Ovary (tissue), 9 donors: ENCODE measurements around the gene LRTM2. TPM values are rescaled to one million over a fixed set of nuclear protein-coding genes. Genes with fewer than 3 reads are reported as not detected.

ENCODE experiments used
- DNase-seq, 5 donors: peaks; one replicate each; pipeline ENCODE4 v3.0.0-alpha.2; 2019 to 2020
- H3K27ac ChIP-seq, 2 donors: fragments of 200-600 bp; one replicate each; pipeline versions ENCODE4 v1.5.1 to v1.8.0; 2019 to 2022
- H3K27me3 ChIP-seq: fragments of 200-600 bp; one replicate; pipeline ENCODE4 v1.8.0; 2022
- H3K36me3 ChIP-seq: fragments of 200-600 bp; sonication (generic); one replicate; pipeline ENCODE4 v1.5.1; 2019
- H3K4me1 ChIP-seq: one replicate; pipeline ENCODE4 v1.8.1; 2013; ENCODE audit warnings: mild to moderate bottlenecking, moderate library complexity; ENCODE audit not compliant: insufficient read depth
- H3K4me3 ChIP-seq: fragments of 200-600 bp; sonication (generic); one replicate; pipeline ENCODE4 v1.5.1; 2017
- H3K9me3 ChIP-seq, 2 donors: fragments of 200-600 bp in 1 of 2; sonication (generic) in 1 of 2; one replicate each; pipeline versions ENCODE4 v1.5.1 to v1.8.1; 2013 to 2019; ENCODE audit warnings: mild to moderate bottlenecking in 1 of 2, moderate library complexity in 1 of 2
- EP300 ChIP-seq: sonication (generic); formaldehyde crosslinking; IDR thresholded peaks from one replicate; pipeline ENCODE4 v1.6.1; 2017; ENCODE audit warnings: antibody characterized with exemption
- POLR2A ChIP-seq: fragments of 450-650 bp; IDR thresholded peaks from one replicate; pipeline ENCODE4 v1.6.1; 2017; ENCODE audit warnings: antibody characterized with exemption, mild to moderate bottlenecking, moderate library complexity
- WGBS, 3 donors: extraction: QIAGEN DNeasy Blood & Tissue Kit in 1 of 3; methylation state at CpG; one replicate each; pipeline versions ENCODE4 v1.1.5 to v1.1.7; 2013 to 2017; 5-methylcytosine and 5-hydroxymethylcytosine counted together
- intact Hi-C, 4 donors: fragments of 100-400 bp; cut with DNase I; formaldehyde crosslinking; loops; one replicate each; pipeline versions ENCODE4 v1.11.0 to v1.15.1; 2022 to 2023
- polyA plus RNA-seq, 2 donors: library from polyadenylated mRNA; stranded (reverse); fragments of 200-250 nt in 1 of 2; fragments of 350-450 nt in 1 of 2; fragmentation: Illumina TruSeq in 1 of 2; extraction: RNeasy Lipid Tissue Mini Kit (QIAGEN cat#74804) in 1 of 2; gene quantifications; one replicate each; pipeline ENCODE4 v1.2.3, GENCODE V29; 2013 to 2014
- total RNA-seq, 7 donors: library from RNA; depleted of rRNA in 2 of 7; stranded (reverse); fragments of >200 nt in 2 of 7; fragmentation: NEBNext Ultra II Directional in 3 of 7; extraction: Animal tissue kit (Norgen Biotek cat#: 25700) in 3 of 7; gene quantifications; one replicate each; pipeline versions ENCODE4 v1.1.0 to v1.2.4, GENCODE V29; 2016 to 2023
- TF ChIP-seq, protein P1 (sequence below), 3 donors: fragments of 450-650 bp in 2 of 3; fragments of 200-600 bp in 1 of 3; IDR thresholded peaks; one replicate each; pipeline versions ENCODE4 v1.5.1 to v1.8.0; 2016 to 2022; ENCODE audit warnings: antibody characterized with exemption in 3 of 3, mild to moderate bottlenecking in 1 of 3
- donor health status: DM: no; HTN: no; CAD: no; lungs with moderate emphysema.
- donor health status: DM: no; HTN: no; CAD: no.
- donor health status: Bipolar disorder and iron deficiency.
- donor health status: DM: yes; HTN: yes; CAD: no.
- donor health status: DM: no; HTN: no; CAD: no.
- donor health status: DM: yes; HTN: yes; CAD: no.

LRTM2 gene
- total and polyA plus RNA-seq, 9 donors: not detected

DNA sequence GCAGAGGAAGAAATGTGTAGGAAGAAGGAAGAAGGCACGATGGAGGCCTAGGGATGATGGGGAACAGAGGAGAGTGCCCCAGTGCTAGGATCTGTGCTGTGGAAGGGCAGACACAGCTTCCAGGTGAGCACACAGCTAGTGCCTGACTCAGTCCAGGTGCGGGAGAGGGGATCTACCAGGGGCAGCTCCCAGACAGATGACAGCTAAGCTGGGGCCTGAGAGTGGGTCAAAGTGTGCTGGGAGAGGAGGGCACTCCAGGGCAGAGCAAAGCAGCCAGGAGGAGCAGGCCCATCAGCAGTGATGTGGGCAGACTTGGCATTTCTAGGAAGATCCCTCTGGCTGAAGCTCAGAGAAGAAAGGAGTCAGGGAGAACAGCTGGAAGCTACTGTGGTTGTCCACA is 36.7 kb downstream of the LRTM2 start:
- H3K36me3 ChIP-seq: no peaks in the 10 kb centered on the region
- H3K4me3 ChIP-seq: no peak overlapping the region
- TF ChIP-seq EP300 (no peak), POLR2A (no peak)
- TF ChIP-seq, protein P1, sequence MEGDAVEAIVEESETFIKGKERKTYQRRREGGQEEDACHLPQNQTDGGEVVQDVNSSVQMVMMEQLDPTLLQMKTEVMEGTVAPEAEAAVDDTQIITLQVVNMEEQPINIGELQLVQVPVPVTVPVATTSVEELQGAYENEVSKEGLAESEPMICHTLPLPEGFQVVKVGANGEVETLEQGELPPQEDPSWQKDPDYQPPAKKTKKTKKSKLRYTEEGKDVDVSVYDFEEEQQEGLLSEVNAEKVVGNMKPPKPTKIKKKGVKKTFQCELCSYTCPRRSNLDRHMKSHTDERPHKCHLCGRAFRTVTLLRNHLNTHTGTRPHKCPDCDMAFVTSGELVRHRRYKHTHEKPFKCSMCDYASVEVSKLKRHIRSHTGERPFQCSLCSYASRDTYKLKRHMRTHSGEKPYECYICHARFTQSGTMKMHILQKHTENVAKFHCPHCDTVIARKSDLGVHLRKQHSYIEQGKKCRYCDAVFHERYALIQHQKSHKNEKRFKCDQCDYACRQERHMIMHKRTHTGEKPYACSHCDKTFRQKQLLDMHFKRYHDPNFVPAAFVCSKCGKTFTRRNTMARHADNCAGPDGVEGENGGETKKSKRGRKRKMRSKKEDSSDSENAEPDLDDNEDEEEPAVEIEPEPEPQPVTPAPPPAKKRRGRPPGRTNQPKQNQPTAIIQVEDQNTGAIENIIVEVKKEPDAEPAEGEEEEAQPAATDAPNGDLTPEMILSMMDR (IDR thresholded peaks at IDR 0.05): no peak
- no peak overlapping the region for H3K27ac ChIP-seq
- intact Hi-C loops: no loop called here
- no peaks in the 10 kb centered on the region for H3K27me3 ChIP-seq
- no peaks in the 10 kb centered on the region for H3K4me1 ChIP-seq
- no peaks in the 10 kb centered on the region for H3K9me3 ChIP-seq
- no peak for DNase-seq
- WGBS, 3 donors: 38 to 71% (median 71%) methylated on average over 2 of the region's 2 CpGs

DNA sequence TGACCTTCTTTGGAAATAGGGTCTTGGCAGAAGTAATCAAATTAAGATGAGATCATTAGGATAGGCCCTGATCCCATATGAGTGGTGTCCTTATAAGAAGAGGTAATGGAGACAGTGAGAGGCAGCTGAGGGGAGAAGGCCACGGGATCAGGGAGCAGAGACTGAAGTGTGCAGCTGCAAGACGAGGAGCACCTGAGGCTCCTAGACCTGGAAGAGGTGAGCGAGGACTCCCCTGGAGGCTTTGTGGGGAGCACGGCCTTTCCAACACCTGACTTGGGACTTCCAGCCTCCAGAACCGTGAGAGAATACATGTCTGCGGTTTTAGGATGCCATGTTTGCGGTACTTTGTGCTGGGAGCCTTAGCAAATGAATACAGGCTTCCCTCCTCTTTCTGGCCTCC is 37.5 kb downstream of the LRTM2 start:
- WGBS, 3 donors: 84 to 88% (median 86%) methylated on average over 7 of the region's 7 CpGs
- no peaks in the 10 kb centered on the region for H3K36me3 ChIP-seq
- no peaks in the 10 kb centered on the region for H3K9me3 ChIP-seq
- no peaks in the 10 kb centered on the region for H3K27me3 ChIP-seq
- DNase-seq: no peak
- H3K27ac ChIP-seq: no peak overlapping the region
- intact Hi-C loops: no loop called here
- no peaks in the 10 kb centered on the region for H3K4me1 ChIP-seq
- TF ChIP-seq, protein P1 (IDR thresholded peaks at IDR 0.05): no peak
- TF ChIP-seq EP300 (no peak), POLR2A (no peak)
- no peak overlapping the region for H3K4me3 ChIP-seq

DNA sequence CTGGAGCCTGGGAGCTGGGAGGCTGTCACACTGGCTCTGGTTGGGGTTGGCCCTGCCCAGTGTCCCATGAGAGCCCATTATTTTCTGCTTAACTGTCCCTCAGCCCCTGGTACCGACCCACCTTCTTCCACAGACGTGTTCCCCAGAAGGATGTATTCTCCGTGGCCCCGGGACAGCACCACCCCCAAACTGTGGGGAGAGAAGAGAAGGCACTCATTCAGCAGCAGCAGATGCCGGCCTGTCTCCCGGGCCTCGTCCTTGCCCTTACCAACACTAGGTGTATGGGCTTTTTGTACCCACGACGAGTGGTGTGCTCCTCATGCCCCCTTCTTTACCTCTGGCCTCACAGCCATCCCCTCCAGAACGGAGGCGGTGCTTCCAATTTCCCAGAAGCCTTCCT is 38.1 kb downstream of the LRTM2 start:
- no peaks in the 10 kb centered on the region for H3K4me1 ChIP-seq
- no peak overlapping the region for H3K27ac ChIP-seq
- H3K9me3 ChIP-seq: no peaks in the 10 kb centered on the region
- DNase-seq: no peak
- no peak overlapping the region for H3K4me3 ChIP-seq
- intact Hi-C loops: no loop called here
- TF ChIP-seq POLR2A (no peak), EP300 (no peak)
- TF ChIP-seq, protein P1 (IDR thresholded peaks at IDR 0.05): no peak
- H3K36me3 ChIP-seq: no peaks in the 10 kb centered on the region
- no peaks in the 10 kb centered on the region for H3K27me3 ChIP-seq
- WGBS, 3 donors: 86 to 89% (median 87%) methylated on average over 11 of the region's 11 CpGs

DNA sequence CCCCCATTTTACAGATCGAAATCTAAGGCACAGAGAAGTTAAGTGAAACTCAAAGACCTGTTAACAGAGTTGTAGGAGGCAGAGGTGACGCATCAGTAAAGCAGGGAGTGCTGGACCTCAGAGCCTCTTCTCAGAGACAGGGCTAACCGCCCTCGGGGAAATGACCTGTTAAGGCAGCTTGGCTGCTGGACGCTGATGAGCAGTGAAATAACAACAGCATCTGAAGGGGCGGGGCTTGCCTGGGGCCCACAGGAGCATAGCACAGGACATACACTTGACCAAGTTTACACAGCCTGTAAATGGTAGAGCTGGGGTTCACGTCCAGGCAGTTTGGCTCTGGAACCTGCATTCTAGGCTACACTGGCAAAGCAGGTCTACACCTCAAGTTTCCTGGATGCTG is 39.3 kb downstream of the LRTM2 start:
- intact Hi-C loops: no loop called here
- Histone ChIP-seq H3K9me3 (no peaks in the 10 kb centered on the region), H3K27ac (no peak overlapping the region), H3K36me3 (no peaks in the 10 kb centered on the region), H3K4me1 (no peaks in the 10 kb centered on the region), H3K4me3 (no peak overlapping the region), H3K27me3 (no peaks in the 10 kb centered on the region)
- DNase-seq: no peak
- TF ChIP-seq EP300: no peak
- TF ChIP-seq, protein P1 (IDR thresholded peaks at IDR 0.05): no peak
- no peak for TF ChIP-seq POLR2A
- 56 to 60% (median 57%) methylated on average over 7 of the region's 7 CpGs for WGBS, 3 donors

DNA sequence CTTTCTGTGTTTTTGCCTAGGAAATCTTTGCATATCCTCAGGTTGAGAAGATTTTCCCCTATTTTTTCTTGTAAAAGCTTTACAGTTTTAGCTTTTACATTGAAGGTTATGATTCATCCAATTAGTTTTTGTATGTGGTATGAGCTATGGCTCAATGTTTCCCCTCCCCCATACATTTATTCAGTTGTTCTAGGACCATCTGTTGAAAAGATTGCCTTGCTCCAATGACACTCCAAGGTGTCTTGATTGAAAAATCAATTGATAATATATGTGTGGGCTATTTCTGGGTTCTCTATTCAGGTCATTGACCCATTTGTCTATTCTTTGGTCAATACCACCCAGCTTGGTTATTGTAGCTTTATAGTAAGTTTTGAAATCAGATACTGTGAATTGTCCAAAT is 42.6 kb downstream of the LRTM2 start:
- DNase-seq: no peak
- Histone ChIP-seq H3K27me3 (no peaks in the 10 kb centered on the region), H3K36me3 (no peaks in the 10 kb centered on the region), H3K9me3 (no peaks in the 10 kb centered on the region), H3K4me3 (no peak overlapping the region), H3K27ac (no peak overlapping the region), H3K4me1 (no peaks in the 10 kb centered on the region)
- intact Hi-C loops: no loop called here
- TF ChIP-seq EP300 (no peak), POLR2A (no peak)
- TF ChIP-seq, protein P1 (IDR thresholded peaks at IDR 0.05): no peak
